ENCODE results near the gene GOLGA6C.
"Not testable (repeated sequence)": the region's sequence is repeated elsewhere in the genome, so short reads cannot be mapped to it uniquely, and the experiment has no call there.

GOLGA6C gene

DNA sequence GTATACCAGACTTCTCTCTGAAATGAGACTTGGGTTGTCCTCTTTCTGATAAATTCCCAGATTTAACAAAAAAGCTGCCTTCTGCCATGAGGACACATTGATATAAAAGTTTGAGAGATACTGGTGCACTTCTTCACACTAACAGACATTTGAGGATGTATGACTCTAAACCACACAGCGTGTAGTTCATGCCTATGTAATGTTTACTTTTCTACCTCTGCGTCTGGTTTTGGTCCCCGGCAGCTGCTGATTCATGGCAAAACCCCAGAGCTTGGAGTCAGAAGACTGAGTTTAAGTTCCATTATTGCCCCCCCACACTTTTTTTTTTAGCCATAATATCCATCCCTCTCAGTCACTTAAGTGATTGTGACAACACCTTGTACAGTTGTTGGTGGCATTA, 1.7 kb downstream of the GOLGA6C start:
- not testable (repeated sequence) for DNase-seq

GRCh38 chr15:75273751-75274359, 15.7 kb downstream of the GOLGA6C start:
- DNase-seq = not testable (repeated sequence)

GRCh38 chr15:75274509-75275107, 16.5 kb downstream of the GOLGA6C start:
- not testable (repeated sequence) for DNase-seq

GRCh38 chr15:75275617-75276016, 17.5 kb downstream of the GOLGA6C start:
- DNase-seq = not testable (repeated sequence)

- DNase-seq = not testable (repeated sequence)
Observed at GRCh38 chr15:75278497-75278896, 20.4 kb downstream of the GOLGA6C start.

DNA sequence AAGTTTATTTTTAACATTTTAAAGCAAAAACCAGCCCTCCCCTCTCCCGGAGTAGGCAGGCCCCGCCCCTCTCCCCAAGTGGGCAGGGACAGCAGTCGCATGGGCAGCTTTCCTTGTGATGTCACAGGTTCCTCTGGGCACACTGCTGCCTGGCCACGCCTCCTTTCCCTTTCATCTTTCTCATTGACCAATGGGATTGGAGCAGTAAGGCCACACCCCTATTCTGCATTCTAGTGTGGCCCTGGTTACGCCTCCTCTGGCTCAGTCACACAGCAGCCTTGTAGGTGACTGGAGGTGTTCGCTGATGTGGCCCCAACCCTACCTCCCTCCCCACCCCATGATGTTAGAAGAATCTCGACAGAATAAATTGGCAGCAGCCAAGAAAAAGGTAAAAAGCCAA, 24.4 kb downstream of the GOLGA6C start, which contains the start of gene GOLGA6D:
TSS of gene GOLGA6D (plus strand) at position 264 of the 400 bp plus-strand sequence. CDS start at position 305, 41 bp downstream.
- not testable (repeated sequence) for DNase-seq

- not testable (repeated sequence) for DNase-seq
Observed at GRCh38 chr15:75284152-75284551, 26.0 kb downstream of the GOLGA6C start.

GRCh38 chr15:75293660-75294059, 35.5 kb downstream of the GOLGA6C start:
- DNase-seq = not testable (repeated sequence)

DNA sequence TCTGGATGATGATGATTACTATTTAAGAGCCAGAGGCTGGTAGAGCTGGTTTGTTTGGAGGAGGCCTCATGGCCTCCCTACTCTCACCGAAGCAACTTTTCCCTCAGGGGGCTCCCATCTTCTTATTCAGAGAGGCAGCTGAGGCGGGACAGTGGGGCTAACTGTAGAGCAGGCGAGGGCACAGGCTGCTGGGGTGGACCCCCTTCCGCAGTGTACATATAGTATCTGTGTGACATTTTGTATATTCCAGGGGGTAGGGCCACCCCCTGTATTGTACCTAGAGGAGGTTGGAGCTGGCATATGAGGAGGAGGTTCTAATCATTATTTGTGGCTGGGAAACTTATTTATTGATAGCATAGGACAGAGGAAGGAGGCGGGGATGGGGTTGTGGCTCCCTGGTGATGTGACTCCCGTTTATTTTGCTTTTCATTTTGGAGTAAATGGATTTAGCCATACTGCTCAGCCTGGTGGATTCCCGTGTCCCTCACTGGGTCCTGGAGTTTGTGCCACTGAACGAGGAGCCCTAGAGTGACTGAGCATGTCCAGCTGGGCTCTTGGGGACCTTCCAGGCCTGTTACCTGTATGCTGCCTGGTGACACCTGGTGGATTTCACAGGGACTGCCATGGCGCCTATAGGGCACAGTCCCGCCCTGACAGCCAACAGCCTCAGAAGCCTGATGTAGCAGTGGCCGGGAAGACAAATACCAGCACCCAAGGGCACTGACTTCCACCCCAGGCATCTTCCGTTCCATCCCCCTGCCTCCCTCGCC, 40.6 kb downstream of the GOLGA6C start:
- DNase-seq = not testable (repeated sequence)

- DNase-seq = not testable (repeated sequence)
Observed at GRCh38 chr15:75299311-75299688, 41.2 kb downstream of the GOLGA6C start.

GRCh38 chr15:75300026-75300425, 41.9 kb downstream of the GOLGA6C start:
- DNase-seq = not testable (repeated sequence)

GRCh38 chr15:75302318-75302717, 44.2 kb downstream of the GOLGA6C start:
- DNase-seq = no peak

GRCh38 chr15:75302753-75303152, 44.6 kb downstream of the GOLGA6C start:
- DNase-seq = not testable (repeated sequence)

- DNase-seq = no peak
Observed at GRCh38 chr15:75306188-75306587, 48.1 kb downstream of the GOLGA6C start.

GRCh38 chr15:75307778-75308390, 49.8 kb downstream of the GOLGA6C start:
- DNase-seq = peak; percentile 17

- DNase-seq = no peak
Observed at GRCh38 chr15:75309711-75310110, 51.6 kb downstream of the GOLGA6C start.

- not testable (repeated sequence) for DNase-seq
Observed at GRCh38 chr15:75312548-75312947, 54.4 kb downstream of the GOLGA6C start.

DNA sequence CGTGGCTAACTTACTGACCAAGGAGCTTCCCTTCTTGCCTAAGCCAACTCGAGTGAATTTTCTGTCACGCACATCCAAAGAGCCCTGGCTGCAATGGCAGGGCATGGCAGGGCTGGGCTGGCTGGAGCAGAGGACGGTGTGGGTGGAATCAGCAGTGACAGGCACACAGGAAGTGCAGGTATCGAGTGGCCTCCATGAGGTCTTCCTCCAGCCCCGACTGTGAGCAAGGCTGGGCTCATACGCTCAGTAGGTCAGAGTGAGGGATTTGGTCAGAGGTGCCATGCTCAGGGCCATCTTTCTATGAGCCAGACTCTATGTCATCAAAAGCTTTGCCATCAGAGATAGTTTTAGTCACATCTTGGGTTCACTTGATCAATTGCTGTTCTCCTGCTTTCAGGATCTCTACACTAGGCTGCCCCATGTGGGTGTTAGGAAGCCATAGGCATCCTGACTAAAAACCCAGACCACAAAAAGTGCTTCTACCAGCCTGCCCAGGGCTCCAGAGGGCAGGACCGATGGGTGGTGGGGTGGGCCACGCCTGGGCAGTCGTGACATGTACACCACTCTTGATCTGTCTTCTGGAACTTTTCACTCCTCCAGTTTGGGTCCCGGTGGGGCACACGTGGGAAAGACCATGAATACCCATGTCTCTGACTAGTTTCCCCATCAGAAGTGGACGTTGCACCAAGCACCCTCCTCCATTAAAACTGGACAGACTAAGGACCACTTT, 55.1 kb downstream of the GOLGA6C start:
- no peak for DNase-seq

DNA sequence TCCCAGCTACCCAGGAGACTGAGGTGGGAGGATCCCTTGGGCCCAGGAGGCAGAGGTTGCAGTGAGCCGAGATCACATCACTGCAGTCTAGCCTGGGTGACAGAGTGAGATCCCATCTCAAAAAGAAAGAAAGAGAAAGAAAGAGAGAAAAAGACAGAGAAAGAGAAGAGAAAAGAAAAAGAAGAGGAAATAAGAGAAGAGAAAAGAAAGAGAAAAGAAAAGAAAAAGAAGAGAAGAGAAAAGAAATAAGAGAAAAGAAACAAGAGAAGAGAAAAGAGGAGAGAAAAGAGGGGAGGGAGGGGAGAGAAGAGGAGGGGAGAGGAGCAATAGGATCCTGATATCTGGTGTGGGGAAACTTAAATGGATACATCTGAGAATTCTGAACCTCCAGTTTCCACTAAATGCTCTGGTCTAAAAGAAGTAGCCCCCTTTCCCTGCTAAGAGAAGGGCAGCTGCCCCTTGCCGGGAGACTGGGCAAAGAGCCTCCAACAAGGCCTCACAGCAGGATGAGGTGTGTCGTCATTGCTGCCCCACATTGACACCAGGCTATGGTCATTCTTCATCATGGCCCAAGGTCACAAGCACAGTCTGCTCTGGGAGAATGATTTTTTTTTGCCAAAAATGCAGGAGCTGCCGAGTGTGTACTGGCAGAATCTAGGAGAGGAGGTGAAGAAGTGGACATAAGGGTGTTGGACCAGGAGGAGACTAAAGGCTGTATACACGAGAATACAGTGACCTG, 56.6 kb downstream of the GOLGA6C start:
- no peak for DNase-seq

DNA sequence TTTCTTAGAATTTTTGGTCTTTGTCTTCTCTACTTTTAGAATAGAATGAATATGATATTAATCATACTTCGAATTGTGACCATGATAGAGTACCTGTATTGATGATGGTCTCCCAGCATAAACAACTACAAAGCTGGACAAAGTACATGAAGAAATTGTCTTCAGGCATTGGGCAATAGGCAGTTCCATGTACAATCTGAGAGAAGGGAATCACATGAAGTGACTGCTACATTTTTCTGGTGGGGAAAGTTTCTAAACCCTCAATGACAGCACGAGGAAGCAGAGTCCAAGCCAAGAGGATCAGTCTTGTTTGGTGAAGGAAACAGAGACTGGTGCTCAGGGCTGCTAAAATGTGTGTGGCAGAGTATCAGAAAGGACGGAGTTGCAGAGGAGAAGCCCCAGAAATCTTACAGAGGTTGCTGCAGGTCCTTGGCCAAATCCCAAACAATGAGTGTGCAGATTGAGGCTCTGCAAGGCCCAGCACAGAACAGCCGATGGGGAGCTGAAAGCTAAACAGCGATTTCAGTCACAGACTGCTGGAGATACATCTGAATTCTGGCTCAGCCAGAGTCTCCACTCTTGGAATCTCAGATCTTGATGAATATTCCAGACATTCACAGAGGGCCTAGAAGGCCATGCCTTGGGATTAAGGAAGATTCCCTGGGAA, 61.2 kb downstream of the GOLGA6C start:
- DNase-seq = not testable (repeated sequence)

Measured in NCI-H748 treated with DMSO at 0.1 percent for 48 hours (cell line).